Left lung (tissue), 10 donors: Measurements from ENCODE around the gene CDH4. TPM values are rescaled to one million over a fixed set of nuclear protein-coding genes. Genes with fewer than 3 reads are reported as not detected.

Source experiments
- ATAC-seq: fragments of 200-7000 bp; cut with Tn5 transposase; one replicate; pipeline ENCODE4 v1.9.1; 2020; ENCODE audit warnings: moderate library complexity
- DNase-seq, 4 donors: peaks; one replicate each; pipeline ENCODE4 v3.0.0-alpha.2; 2013 to 2020
- H3K27ac ChIP-seq, 2 donors: fragments of 200-600 bp; sonication (generic) in 1 of 2; one replicate each; pipeline versions ENCODE4 v1.5.0 to v1.8.0; 2020 to 2021
- H3K27me3 ChIP-seq, 2 donors: fragments of 200-600 bp; sonication (generic) in 1 of 2; one replicate each; pipeline versions ENCODE4 v1.5.0 to v1.8.0; 2020 to 2021
- H3K36me3 ChIP-seq, 2 donors: fragments of 200-600 bp; sonication (generic) in 1 of 2; one replicate each; pipeline versions ENCODE4 v1.5.0 to v1.8.0; 2020 to 2021
- H3K4me1 ChIP-seq, 2 donors: fragments of 200-600 bp; one replicate each; pipeline ENCODE4 v1.8.0; 2021
- H3K4me3 ChIP-seq, 2 donors: fragments of 200-600 bp; sonication (generic) in 1 of 2; one replicate each; pipeline versions ENCODE4 v1.5.0 to v1.8.0; 2020 to 2021; ENCODE audit warnings: mild to moderate bottlenecking in 1 of 2
- H3K9me3 ChIP-seq, 2 donors: fragments of 200-600 bp; sonication (generic) in 1 of 2; one replicate each; pipeline versions ENCODE4 v1.5.0 to v1.8.0; 2020 to 2021
- CTCF ChIP-seq, 2 donors: fragments of 200-600 bp; sonication (generic) in 1 of 2; IDR thresholded peaks; one replicate each; pipeline versions ENCODE4 v1.5.0 to v1.8.0; 2021; ENCODE audit warnings: antibody characterized with exemption in 2 of 2
- intact Hi-C, 2 donors: fragments of 100-400 bp; cut with DNase I; formaldehyde crosslinking; loops; one replicate each; pipeline versions ENCODE4 v1.11.2 to v1.14.2; 2022
- polyA plus RNA-seq, 6 donors: library from polyadenylated mRNA; unstranded; fragments of 120-200 nt; gene quantifications; one replicate each; pipeline ENCODE4 v1.2.1, GENCODE V29; 2013; ENCODE audit not compliant: insufficient read length in 6 of 6
- total RNA-seq, 2 donors: library from RNA; stranded (reverse); fragmentation: NEBNext Ultra II Directional; extraction: Animal tissue kit (Norgen Biotek cat#: 25700); gene quantifications; one replicate each; pipeline ENCODE4 v1.2.1, GENCODE V29; 2021
- donor health status: DM: no; HTN: yes; CAD: no.
- donor health status: DM: no; HTN: no; CAD: no.

Gene CDH4
- total and polyA plus RNA-seq, 8 donors: 0.24 to 10.8 (median 5.1) TPM

- Histone ChIP-seq H3K9me3 (peaks cover 0 to 16% of the 10 kb centered on the region in 2 donors), H3K4me3 (no peak overlapping the region), H3K4me1 (no peaks in the 10 kb centered on the region), H3K27me3 (peaks cover 0 to 56% of the 10 kb centered on the region in 2 donors), H3K27ac (no peak overlapping the region), H3K36me3 (no peaks in the 10 kb centered on the region)
- no peak for TF ChIP-seq CTCF (IDR thresholded peaks at IDR 0.05)
- intact Hi-C loops: no loop called here
- DNase-seq (no peak), ATAC-seq (no peak)
Measured at GRCh38 chr20:61584851-61585250, 332.8 kb downstream of the CDH4 start.

- Histone ChIP-seq H3K27ac (no peak overlapping the region), H3K9me3 (peaks cover 0 to 10% of the 10 kb centered on the region in 2 donors), H3K4me3 (no peak overlapping the region), H3K4me1 (no peaks in the 10 kb centered on the region), H3K36me3 (no peaks in the 10 kb centered on the region), H3K27me3 (peaks cover 0 to 62% of the 10 kb centered on the region in 2 donors)
- ATAC-seq: no peak
- TF ChIP-seq CTCF (IDR thresholded peaks at IDR 0.05): no peak
- intact Hi-C loops: no loop called here
- no peak for DNase-seq
Measured at GRCh38 chr20:61585764-61586163, 333.7 kb downstream of the CDH4 start.

- peaks cover 0 to 15% of the 10 kb centered on the region in 2 donors for H3K9me3 ChIP-seq
- H3K4me3 ChIP-seq: no peak overlapping the region
- H3K36me3 ChIP-seq: no peaks in the 10 kb centered on the region
- no peak for DNase-seq
- no peak for TF ChIP-seq CTCF (IDR thresholded peaks at IDR 0.05)
- intact Hi-C loops: no loop called here
- peaks cover 0 to 49% of the 10 kb centered on the region in 2 donors for H3K27me3 ChIP-seq
- no peak overlapping the region for H3K27ac ChIP-seq
- ATAC-seq: no peak
- no peaks in the 10 kb centered on the region for H3K4me1 ChIP-seq
Measured at GRCh38 chr20:61587036-61587435, 335.0 kb downstream of the CDH4 start.

- ATAC-seq (no peak), DNase-seq (no peak)
- no peak for TF ChIP-seq CTCF (IDR thresholded peaks at IDR 0.05)
- H3K27ac ChIP-seq: no peak overlapping the region
- no peaks in the 10 kb centered on the region for H3K4me1 ChIP-seq
- H3K4me3 ChIP-seq: no peak overlapping the region
- peaks cover 0 to 19% of the 10 kb centered on the region in 2 donors for H3K9me3 ChIP-seq
- intact Hi-C loops: no loop called here
- no peaks in the 10 kb centered on the region for H3K36me3 ChIP-seq
- H3K27me3 ChIP-seq: peaks cover 0 to 42% of the 10 kb centered on the region in 2 donors
Measured at GRCh38 chr20:61587681-61588289, 335.7 kb downstream of the CDH4 start.

- peak; percentile 70 for ATAC-seq
- no peaks in the 10 kb centered on the region for H3K36me3 ChIP-seq
- DNase-seq: peak in 1 of 4 donors; percentile 41
- peaks cover 0 to 34% of the 10 kb centered on the region in 2 donors for H3K27me3 ChIP-seq
- TF ChIP-seq CTCF (IDR thresholded peaks at IDR 0.05): no peak
- H3K27ac ChIP-seq: no peak overlapping the region
- no peaks in the 10 kb centered on the region for H3K4me1 ChIP-seq
- H3K4me3 ChIP-seq: no peak overlapping the region
- peaks cover 0 to 28% of the 10 kb centered on the region in 2 donors for H3K9me3 ChIP-seq
- intact Hi-C loops: no loop called here
Measured at GRCh38 chr20:61588411-61589385, 336.6 kb downstream of the CDH4 start.
